Keratinocyte (primary cell): Measurements from ENCODE around the gene RAB30.

Experiments used
- CTCF ChIP-seq, 3 experiments: IDR thresholded peaks in 1 of 3; conservative IDR thresholded peaks in 1 of 3; optimal IDR thresholded peaks in 1 of 3; 2 replicates in 2 of 3; 3 replicates in 1 of 3; pipeline versions ENCODE3 to v1.5.1; 2011; ENCODE audit warnings: low read length in 3 of 3, mild to moderate bottlenecking in 3 of 3, moderate library complexity in 2 of 3, control low read depth in 1 of 3, inconsistent platforms in 1 of 3; ENCODE audit not compliant: insufficient read depth in 2 of 3; ENCODE audit errors: extremely low read depth in 1 of 3
- EZH2 ChIP-seq: IDR thresholded peaks from one replicate; pipeline ENCODE4 v1.6.1; 2012; ENCODE audit warnings: inconsistent platforms, mild to moderate bottlenecking, low read length, moderate library complexity

DNA sequence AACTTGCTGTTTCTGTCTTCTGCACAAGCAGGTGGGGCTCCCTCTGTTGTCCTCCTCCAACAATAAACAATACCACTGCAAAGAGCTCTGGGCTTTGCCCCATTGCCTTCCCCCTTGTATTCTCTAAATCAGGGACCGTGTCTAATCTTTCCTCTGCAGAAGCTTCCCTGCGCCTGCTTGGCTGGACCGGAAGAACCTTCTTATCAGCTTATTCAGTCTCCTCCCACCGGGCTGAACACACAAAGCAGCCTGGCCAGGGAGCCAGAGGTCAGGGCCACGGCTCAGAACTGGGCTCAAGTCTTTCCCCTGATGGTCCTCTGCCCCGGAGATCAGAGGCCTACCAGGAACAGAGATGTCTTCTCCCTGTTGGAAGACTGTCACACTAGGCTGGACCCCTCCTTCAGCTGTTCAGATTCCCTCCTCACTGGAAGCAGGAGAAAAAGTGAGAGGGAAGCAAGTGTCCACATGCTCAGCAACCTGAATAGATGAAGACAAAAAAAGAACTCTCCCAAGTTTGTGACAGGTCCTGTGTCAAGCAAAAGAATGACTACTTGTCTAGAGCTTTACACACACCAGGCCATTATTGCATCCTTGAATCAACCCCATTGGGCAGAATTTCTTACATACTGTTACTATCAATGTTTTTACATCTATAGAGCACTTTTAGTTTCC lies 63.7 kb downstream of the RAB30 start:
- TF ChIP-seq CTCF (optimal IDR thresholded peaks at IDR 0.05 in 1 of 3, IDR thresholded peaks at IDR 0.05 in 1 of 3, conservative IDR thresholded peaks at IDR 0.05 in 1 of 3; ENCODE audit: extremely low read depth in 1 of 3, insufficient read depth in 2 of 3, low read length in 3 of 3) (no peak), EZH2 (no peak)
